HepG2 (cell line): ENCODE measurements around the gene MYO3B. TPM values are rescaled to one million over a fixed set of nuclear protein-coding genes. Genes with fewer than 3 reads are reported as not detected.

Source experiments
- CREB1 ChIP-seq, 2 experiments: fragments of 450-650 bp in 1 of 2; IDR thresholded peaks; 2 replicates each; pipeline ENCODE4 v1.6.1; 2016 to 2017; ENCODE audit warnings: control low read depth in 1 of 2, mild to moderate bottlenecking in 1 of 2, missing compliant biosample characterization in 1 of 2, missing genetic modification characterization in 1 of 2
- FOXO1 ChIP-seq: sonication (generic); formaldehyde crosslinking; IDR thresholded peaks from 2 replicates; pipeline ENCODE4 v1.4.0; 2020; ENCODE audit warnings: missing genetic modification reagents
- JUND ChIP-seq: sonication (generic); formaldehyde crosslinking; IDR thresholded peaks from 2 replicates; pipeline ENCODE4 v1.8.0; 2022; ENCODE audit warnings: mild to moderate bottlenecking, missing genetic modification reagents
- KAT2B ChIP-seq: fragments of 150-350 bp; IDR thresholded peaks from 2 replicates; pipeline ENCODE4 v1.6.1; 2014; ENCODE audit warnings: low read depth, low read length, borderline replicate concordance
- KLF6 ChIP-seq: IDR thresholded peaks from 2 replicates; pipeline ENCODE4 v1.8.0; 2016; ENCODE audit warnings: missing biosample characterization, missing genetic modification reagents
- NAIF1 ChIP-seq: sonication (generic); formaldehyde crosslinking; IDR thresholded peaks from 2 replicates; pipeline ENCODE4 v1.5.0; 2020; ENCODE audit warnings: mild to moderate bottlenecking, missing genetic modification reagents, borderline replicate concordance
- RAD21 ChIP-seq: fragments of 450-650 bp; formaldehyde crosslinking; IDR thresholded peaks from 2 replicates; pipeline ENCODE4 v1.5.0; 2020; ENCODE audit warnings: mild to moderate bottlenecking
- RORA ChIP-seq: sonication (generic); formaldehyde crosslinking; IDR thresholded peaks from 2 replicates; pipeline ENCODE4 v1.5.0; 2020; ENCODE audit warnings: mild to moderate bottlenecking, missing genetic modification reagents, moderate library complexity
- ZBTB1 ChIP-seq: sonication (generic); formaldehyde crosslinking; IDR thresholded peaks from 2 replicates; pipeline ENCODE4 v1.4.0; 2020; ENCODE audit warnings: missing genetic modification reagents, borderline replicate concordance
- ZNF382 ChIP-seq: sonication (generic); formaldehyde crosslinking; IDR thresholded peaks from 2 replicates; pipeline ENCODE4 v1.5.0; 2020; ENCODE audit warnings: missing genetic modification reagents, mild to moderate bottlenecking, borderline replicate concordance
- ZNF670 ChIP-seq: sonication (generic); formaldehyde crosslinking; IDR thresholded peaks from 2 replicates; pipeline ENCODE4 v1.8.0; 2022; ENCODE audit warnings: mild to moderate bottlenecking, missing genetic modification reagents, borderline replicate concordance
- ZNF672 ChIP-seq: sonication (generic); formaldehyde crosslinking; IDR thresholded peaks from 2 replicates; pipeline ENCODE4 v1.8.1; 2022; ENCODE audit warnings: missing genetic modification reagents
- polyA plus RNA-seq, 8 experiments: library from polyadenylated mRNA; depleted of rRNA in 3 of 8; stranded (reverse) in 7 of 8; unstranded in 1 of 8; fragments of >200 nt; fragmentation: Illumina TruSeq in 4 of 8; extraction: Trizol in 4 of 8; gene quantifications; 2 replicates each; pipeline versions ENCODE4 v1.2.1 to v1.2.3, GENCODE V29; 2011 to 2016; ENCODE audit warnings: low read depth in 4 of 8, missing spikeins in 1 of 8, mixed read lengths in 1 of 8; ENCODE audit not compliant: insufficient read depth in 1 of 8
- total RNA-seq, 5 experiments: library from RNA; depleted of rRNA; stranded (reverse); fragments of >200 nt; fragmentation: Illumina TruSeq; extraction: Trizol; gene quantifications; 2 replicates each; pipeline ENCODE4 v1.2.3, GENCODE V29; 2016; ENCODE audit warnings: low read depth in 1 of 5
- TF ChIP-seq, protein P1 (sequence below): sonication (generic); formaldehyde crosslinking; IDR thresholded peaks from 2 replicates; pipeline ENCODE4 v1.4.0; 2020; ENCODE audit warnings: missing genetic modification reagents, borderline replicate concordance
- TF ChIP-seq, protein P2 (sequence below): sonication (generic); formaldehyde crosslinking; IDR thresholded peaks from 2 replicates; pipeline ENCODE4 v1.9.0; 2022; ENCODE audit warnings: missing genetic modification reagents, mild to moderate bottlenecking, borderline replicate concordance
- TF ChIP-seq, protein P3 (sequence below): fragments of 450-650 bp; IDR thresholded peaks from 2 replicates; pipeline ENCODE4 v1.6.1; 2017; ENCODE audit warnings: mild to moderate bottlenecking
- TF ChIP-seq, protein P4 (sequence below): IDR thresholded peaks from 2 replicates; pipeline ENCODE4 v1.6.1; 2012; ENCODE audit warnings: inconsistent platforms
- TF ChIP-seq, protein P5 (sequence below): sonication (generic); formaldehyde crosslinking; IDR thresholded peaks from 2 replicates; pipeline ENCODE4 v1.8.0; 2022; ENCODE audit warnings: mild to moderate bottlenecking, missing genetic modification reagents; ENCODE audit not compliant: insufficient replicate concordance

MYO3B gene
- total and polyA plus RNA-seq, 2 of the 13 experiments (the other 11 are each of a cell fraction or from before 2014, with no cell fraction given): 0.01 TPM; not detected in 1

DNA sequence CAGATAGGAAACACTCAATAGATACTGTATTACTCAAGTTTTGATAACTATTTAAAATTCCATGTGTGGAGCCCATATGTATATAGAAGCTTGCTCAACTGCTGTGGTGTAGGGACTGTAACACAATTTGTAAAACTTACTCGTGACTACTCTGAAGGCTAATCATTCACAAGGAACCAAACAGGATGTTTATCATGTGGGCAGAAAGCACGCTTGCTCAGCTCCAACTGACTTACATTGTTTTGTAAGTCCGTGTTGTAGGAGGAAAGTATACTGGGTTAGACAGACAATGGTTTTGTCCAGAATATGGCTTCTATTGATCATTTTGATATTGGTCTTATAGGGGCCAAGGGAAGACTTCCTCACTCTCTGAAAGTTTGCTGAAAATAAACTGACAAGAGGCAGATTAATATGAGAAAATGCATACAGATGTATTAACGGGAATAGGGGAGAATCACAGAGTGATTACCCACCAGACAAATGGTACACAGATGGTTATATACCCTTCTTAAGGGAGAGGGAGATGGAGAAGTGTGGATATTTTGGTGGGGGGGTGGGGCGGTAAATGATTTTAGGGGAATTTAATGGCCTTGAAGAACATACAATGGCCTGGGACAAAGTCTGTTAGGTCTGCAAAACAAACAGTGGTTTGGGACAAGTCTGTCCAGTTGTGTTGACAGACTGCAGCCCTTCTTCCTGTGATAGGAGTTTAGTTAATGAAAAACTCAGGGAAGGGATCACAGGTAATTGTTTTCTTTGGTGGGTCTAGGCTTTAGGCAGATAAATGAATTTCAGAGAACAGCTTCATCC lies 277.9 kb downstream of the MYO3B start (continued):
- TF ChIP-seq, protein P1, sequence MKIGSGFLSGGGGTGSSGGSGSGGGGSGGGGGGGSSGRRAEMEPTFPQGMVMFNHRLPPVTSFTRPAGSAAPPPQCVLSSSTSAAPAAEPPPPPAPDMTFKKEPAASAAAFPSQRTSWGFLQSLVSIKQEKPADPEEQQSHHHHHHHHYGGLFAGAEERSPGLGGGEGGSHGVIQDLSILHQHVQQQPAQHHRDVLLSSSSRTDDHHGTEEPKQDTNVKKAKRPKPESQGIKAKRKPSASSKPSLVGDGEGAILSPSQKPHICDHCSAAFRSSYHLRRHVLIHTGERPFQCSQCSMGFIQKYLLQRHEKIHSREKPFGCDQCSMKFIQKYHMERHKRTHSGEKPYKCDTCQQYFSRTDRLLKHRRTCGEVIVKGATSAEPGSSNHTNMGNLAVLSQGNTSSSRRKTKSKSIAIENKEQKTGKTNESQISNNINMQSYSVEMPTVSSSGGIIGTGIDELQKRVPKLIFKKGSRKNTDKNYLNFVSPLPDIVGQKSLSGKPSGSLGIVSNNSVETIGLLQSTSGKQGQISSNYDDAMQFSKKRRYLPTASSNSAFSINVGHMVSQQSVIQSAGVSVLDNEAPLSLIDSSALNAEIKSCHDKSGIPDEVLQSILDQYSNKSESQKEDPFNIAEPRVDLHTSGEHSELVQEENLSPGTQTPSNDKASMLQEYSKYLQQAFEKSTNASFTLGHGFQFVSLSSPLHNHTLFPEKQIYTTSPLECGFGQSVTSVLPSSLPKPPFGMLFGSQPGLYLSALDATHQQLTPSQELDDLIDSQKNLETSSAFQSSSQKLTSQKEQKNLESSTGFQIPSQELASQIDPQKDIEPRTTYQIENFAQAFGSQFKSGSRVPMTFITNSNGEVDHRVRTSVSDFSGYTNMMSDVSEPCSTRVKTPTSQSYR (CRISPR knock-in tag): peak; percentile 90
- TF ChIP-seq RAD21 (CRISPR knock-in tag) (0 out of 2 replicates have a peak, but pooled peaks have one; percentile 29), ZNF670 (no peak; the same call in 1 of the 2 replicates), NAIF1 (CRISPR knock-in tag) (0 out of 2 replicates have a peak, but pooled peaks have one; percentile 23), KLF6 (CRISPR knock-in tag) (0 out of 2 replicates have a peak, but pooled peaks have one; percentile 18), FOXO1 (CRISPR knock-in tag) (peak; percentile 96), ZNF382 (CRISPR knock-in tag) (no peak), JUND (CRISPR knock-in tag) (no peak), CREB1 (IDR thresholded peaks at IDR 0.05) (no peak), CREB1 (CRISPR knock-in tag; IDR thresholded peaks at IDR 0.05) (peak; percentile 77), ZNF672 (CRISPR knock-in tag) (no peak), ZBTB1 (no peak), RORA (CRISPR knock-in tag) (0 out of 2 replicates have a peak, but pooled peaks have one; percentile 49), KAT2B (no peak)
- TF ChIP-seq, protein P2, sequence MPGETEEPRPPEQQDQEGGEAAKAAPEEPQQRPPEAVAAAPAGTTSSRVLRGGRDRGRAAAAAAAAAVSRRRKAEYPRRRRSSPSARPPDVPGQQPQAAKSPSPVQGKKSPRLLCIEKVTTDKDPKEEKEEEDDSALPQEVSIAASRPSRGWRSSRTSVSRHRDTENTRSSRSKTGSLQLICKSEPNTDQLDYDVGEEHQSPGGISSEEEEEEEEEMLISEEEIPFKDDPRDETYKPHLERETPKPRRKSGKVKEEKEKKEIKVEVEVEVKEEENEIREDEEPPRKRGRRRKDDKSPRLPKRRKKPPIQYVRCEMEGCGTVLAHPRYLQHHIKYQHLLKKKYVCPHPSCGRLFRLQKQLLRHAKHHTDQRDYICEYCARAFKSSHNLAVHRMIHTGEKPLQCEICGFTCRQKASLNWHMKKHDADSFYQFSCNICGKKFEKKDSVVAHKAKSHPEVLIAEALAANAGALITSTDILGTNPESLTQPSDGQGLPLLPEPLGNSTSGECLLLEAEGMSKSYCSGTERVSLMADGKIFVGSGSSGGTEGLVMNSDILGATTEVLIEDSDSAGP (CRISPR knock-in tag): no peak
- TF ChIP-seq, protein P3, sequence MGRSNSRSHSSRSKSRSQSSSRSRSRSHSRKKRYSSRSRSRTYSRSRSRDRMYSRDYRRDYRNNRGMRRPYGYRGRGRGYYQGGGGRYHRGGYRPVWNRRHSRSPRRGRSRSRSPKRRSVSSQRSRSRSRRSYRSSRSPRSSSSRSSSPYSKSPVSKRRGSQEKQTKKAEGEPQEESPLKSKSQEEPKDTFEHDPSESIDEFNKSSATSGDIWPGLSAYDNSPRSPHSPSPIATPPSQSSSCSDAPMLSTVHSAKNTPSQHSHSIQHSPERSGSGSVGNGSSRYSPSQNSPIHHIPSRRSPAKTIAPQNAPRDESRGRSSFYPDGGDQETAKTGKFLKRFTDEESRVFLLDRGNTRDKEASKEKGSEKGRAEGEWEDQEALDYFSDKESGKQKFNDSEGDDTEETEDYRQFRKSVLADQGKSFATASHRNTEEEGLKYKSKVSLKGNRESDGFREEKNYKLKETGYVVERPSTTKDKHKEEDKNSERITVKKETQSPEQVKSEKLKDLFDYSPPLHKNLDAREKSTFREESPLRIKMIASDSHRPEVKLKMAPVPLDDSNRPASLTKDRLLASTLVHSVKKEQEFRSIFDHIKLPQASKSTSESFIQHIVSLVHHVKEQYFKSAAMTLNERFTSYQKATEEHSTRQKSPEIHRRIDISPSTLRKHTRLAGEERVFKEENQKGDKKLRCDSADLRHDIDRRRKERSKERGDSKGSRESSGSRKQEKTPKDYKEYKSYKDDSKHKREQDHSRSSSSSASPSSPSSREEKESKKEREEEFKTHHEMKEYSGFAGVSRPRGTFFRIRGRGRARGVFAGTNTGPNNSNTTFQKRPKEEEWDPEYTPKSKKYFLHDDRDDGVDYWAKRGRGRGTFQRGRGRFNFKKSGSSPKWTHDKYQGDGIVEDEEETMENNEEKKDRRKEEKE: no peak
- TF ChIP-seq, protein P4, sequence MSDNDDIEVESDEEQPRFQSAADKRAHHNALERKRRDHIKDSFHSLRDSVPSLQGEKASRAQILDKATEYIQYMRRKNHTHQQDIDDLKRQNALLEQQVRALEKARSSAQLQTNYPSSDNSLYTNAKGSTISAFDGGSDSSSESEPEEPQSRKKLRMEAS: peak; percentile 78; the same call in 1 of the 2 replicates
- TF ChIP-seq, protein P5, sequence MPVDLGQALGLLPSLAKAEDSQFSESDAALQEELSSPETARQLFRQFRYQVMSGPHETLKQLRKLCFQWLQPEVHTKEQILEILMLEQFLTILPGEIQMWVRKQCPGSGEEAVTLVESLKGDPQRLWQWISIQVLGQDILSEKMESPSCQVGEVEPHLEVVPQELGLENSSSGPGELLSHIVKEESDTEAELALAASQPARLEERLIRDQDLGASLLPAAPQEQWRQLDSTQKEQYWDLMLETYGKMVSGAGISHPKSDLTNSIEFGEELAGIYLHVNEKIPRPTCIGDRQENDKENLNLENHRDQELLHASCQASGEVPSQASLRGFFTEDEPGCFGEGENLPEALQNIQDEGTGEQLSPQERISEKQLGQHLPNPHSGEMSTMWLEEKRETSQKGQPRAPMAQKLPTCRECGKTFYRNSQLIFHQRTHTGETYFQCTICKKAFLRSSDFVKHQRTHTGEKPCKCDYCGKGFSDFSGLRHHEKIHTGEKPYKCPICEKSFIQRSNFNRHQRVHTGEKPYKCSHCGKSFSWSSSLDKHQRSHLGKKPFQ: peak; percentile 67
